ENCODE data around the gene KREMEN2. TPM values are rescaled to one million over a fixed set of nuclear protein-coding genes. Genes with fewer than 3 reads are reported as not detected.
A peak's percentile ranks its signal among the peaks of the same experiment; 100 is the strongest.

The KREMEN2 gene
- total RNA-seq, 4 donors from 2014 or later, result not detected

DNA sequence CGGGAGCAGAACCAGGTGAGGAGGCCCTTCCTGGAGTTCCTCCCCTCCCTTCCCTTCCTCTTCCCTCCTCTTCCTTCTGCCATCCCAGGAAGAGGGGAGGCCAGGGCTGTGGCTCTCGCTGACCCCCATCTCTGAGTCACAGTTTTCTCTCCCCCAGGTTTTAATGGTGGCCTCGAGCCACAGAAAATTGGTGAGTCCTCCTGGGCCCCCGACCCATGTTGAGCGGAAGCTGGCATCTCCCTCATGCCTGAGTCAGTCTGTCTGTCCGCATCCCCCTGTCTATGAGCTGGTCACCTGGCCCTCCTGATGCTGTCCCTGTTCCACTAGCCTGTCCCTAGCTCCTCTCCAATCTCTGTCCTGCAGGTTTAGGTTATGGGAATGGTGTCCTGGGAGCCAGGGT, 35.9 kb downstream of the KREMEN2 start:
- peaks cover 64% of the 10 kb centered on the region for H3K27me3 ChIP-seq
- 75 to 82% methylated on average over 6 of the region's 6 CpGs for WGBS, 2 donors (ENCODE audit: low coverage in 1 of 2)

DNA sequence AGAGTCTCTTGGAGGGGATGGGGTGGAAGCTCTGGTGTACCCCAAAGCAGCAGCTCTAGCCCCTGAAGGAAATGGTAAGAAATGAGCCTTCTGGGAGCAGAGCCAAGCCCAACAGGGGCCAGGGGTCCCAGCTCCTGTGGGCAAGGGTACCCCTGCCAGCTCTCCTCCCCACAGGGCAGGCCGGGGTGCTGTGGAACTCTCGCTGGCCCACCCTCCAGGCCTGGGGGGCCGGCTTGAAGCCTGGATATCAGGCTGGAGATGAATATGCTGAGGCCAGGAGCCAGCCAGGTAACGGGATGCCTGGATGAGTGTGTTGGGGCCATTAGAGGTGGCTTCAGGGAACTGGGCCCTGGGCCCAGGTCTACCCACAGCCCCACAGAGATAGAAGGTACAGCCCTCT, 36.5 kb downstream of the KREMEN2 start:
- WGBS, 2 donors (ENCODE audit: low coverage in 1 of 2), result 76% methylated on average over 2 of the region's 4 CpGs; no CpG with 5 or more reads in 1 of the 2 donors
- no peak overlapping the region for H3K27ac ChIP-seq
- no peaks in the 10 kb centered on the region for H3K36me3 ChIP-seq
- H3K27me3 ChIP-seq, result peaks cover 64% of the 10 kb centered on the region
- H3K4me3 ChIP-seq, result no peak overlapping the region
- H3K9me3 ChIP-seq, result no peaks in the 10 kb centered on the region
- peaks cover 0 to 11% (median 4%) of the 10 kb centered on the region in 3 donors for H3K4me1 ChIP-seq
- TF ChIP-seq EP300 (IDR thresholded peaks at IDR 0.05), result no peak
- ATAC-seq, result no peak

More for the DNA sequence above, 35.9 kb downstream of the KREMEN2 start:
- Histone ChIP-seq H3K9me3 (no peaks in the 10 kb centered on the region), H3K4me3 (no peak overlapping the region), H3K27ac (no peak overlapping the region), H3K36me3 (no peaks in the 10 kb centered on the region), H3K4me1 (peaks cover 0 to 9% (median 2%) of the 10 kb centered on the region in 3 donors)
- ATAC-seq, result no peak
- TF ChIP-seq, protein P1, sequence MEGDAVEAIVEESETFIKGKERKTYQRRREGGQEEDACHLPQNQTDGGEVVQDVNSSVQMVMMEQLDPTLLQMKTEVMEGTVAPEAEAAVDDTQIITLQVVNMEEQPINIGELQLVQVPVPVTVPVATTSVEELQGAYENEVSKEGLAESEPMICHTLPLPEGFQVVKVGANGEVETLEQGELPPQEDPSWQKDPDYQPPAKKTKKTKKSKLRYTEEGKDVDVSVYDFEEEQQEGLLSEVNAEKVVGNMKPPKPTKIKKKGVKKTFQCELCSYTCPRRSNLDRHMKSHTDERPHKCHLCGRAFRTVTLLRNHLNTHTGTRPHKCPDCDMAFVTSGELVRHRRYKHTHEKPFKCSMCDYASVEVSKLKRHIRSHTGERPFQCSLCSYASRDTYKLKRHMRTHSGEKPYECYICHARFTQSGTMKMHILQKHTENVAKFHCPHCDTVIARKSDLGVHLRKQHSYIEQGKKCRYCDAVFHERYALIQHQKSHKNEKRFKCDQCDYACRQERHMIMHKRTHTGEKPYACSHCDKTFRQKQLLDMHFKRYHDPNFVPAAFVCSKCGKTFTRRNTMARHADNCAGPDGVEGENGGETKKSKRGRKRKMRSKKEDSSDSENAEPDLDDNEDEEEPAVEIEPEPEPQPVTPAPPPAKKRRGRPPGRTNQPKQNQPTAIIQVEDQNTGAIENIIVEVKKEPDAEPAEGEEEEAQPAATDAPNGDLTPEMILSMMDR (IDR thresholded peaks at IDR 0.05), result no peak
- TF ChIP-seq POLR2AphosphoS5 (IDR thresholded peaks at IDR 0.05) (no peak), POLR2A (IDR thresholded peaks at IDR 0.05) (no peak), EP300 (IDR thresholded peaks at IDR 0.05) (no peak)

DNA sequence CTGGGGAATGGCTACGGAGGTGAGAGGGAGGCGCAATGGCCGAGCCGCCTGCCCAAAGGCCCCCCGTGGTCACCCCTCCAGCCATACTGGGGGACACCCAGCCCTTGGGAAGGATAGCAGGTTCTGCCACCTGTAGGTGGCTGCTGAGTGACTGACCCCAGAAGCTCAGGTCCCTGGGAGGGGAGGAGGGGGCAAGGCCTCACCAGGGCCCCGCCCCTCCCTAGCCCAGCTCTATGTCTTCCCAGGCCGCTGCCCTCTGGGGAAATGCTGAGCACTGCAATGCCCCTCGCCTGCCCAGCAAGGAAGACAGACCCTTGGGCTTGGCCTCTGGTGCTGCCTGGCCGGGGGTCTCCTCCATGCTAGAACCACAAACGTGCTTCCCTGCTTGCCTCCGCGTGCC, 37.2 kb downstream of the KREMEN2 start:
- H3K36me3 ChIP-seq, result no peaks in the 10 kb centered on the region
- H3K27ac ChIP-seq, result no peak overlapping the region
- H3K4me1 ChIP-seq, result peaks cover 0 to 11% (median 4%) of the 10 kb centered on the region in 3 donors
- no peak for TF ChIP-seq POLR2A (IDR thresholded peaks at IDR 0.05)
- no peak for TF ChIP-seq POLR2AphosphoS5 (IDR thresholded peaks at IDR 0.05)
- TF ChIP-seq, protein P1 (IDR thresholded peaks at IDR 0.05), result no peak
- TF ChIP-seq EP300 (IDR thresholded peaks at IDR 0.05), result no peak
- peaks cover 64% of the 10 kb centered on the region for H3K27me3 ChIP-seq
- H3K4me3 ChIP-seq, result no peak overlapping the region
- WGBS, 2 donors (ENCODE audit: low coverage in 1 of 2), result no CpG with 5 or more reads among the region's 12 CpGs
- no peak for ATAC-seq
- H3K9me3 ChIP-seq, result no peaks in the 10 kb centered on the region

DNA sequence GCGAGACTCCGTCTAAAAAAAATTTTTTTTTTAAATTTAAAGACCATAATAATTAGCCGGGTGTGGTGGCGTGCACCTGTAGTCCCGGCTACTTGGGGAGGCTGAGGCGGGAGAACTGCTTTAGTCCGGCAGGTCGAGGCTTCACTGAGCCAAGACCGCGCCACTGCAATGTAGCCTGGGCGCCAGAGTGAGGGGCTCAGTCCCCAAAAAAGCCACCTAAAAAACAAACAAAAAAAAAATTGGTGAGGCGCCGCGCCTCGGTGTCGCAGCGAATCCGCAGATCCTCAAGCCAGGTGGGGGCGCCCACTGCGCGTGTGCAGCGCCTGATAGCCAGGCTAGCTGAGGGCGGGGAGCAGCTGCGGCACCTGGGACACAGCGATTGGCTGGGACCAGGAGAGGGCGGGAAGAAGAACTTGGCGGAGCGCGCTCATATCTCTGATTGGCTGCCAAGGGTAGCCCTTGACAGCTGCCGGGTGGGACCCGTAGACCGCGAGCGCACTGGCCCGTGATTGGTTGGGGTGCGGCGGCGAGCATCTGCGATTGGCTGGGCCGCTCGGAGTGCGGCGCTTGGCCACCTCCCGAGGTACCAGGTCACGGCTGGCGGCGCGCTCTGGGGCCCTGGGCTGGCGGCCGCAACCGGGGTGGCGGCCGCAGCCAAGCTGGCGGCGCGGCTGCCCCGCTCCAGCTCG, 39.7 kb downstream of the KREMEN2 start:
- H3K27ac ChIP-seq, result peak overlapping the region in 1 of 4 donors; percentile 71
- ATAC-seq, result peak; percentile 99
- no peaks in the 10 kb centered on the region for H3K36me3 ChIP-seq
- WGBS, 2 donors (ENCODE audit: low coverage in 1 of 2), result 2 to 14% methylated on average over 9 to 17 of the region's 58 CpGs
- TF ChIP-seq POLR2A (IDR thresholded peaks at IDR 0.05) (no peak), POLR2AphosphoS5 (IDR thresholded peaks at IDR 0.05) (peak; percentile 58), EP300 (IDR thresholded peaks at IDR 0.05) (no peak)
- TF ChIP-seq, protein P1 (IDR thresholded peaks at IDR 0.05), result peak in 3 of 4 experiments; percentile 38 to 82 (median 52)
- peaks cover 66% of the 10 kb centered on the region for H3K27me3 ChIP-seq
- no peaks in the 10 kb centered on the region for H3K9me3 ChIP-seq
- H3K4me3 ChIP-seq, result peak overlapping the region in 1 of 2 donors; percentile 44
- peaks cover 0 to 11% (median 4%) of the 10 kb centered on the region in 3 donors for H3K4me1 ChIP-seq

DNA sequence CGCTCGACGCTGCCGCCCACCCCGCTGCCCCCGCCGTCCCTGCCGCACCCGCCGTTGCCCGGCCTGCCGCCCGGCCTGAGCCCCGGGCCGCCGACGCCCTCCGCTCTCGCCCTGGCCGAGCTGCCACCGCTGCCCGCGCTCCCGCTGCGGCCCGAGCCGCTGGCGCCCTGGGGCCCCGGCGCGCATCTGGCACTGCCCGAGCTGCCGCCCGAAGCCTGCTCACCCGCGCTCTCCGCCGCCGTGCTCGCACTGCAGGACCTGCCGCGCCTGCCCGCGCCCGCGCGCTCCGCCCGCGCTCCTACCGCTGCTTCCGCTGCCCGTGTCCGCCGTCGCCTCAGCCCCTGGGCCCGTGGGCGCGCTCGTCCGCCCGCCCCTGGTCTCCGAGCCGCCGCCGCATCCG, 40.2 kb downstream of the KREMEN2 start:
- no CpG with 5 or more reads among the region's 67 CpGs for WGBS, 2 donors (ENCODE audit: low coverage in 1 of 2)
- peak; percentile 20 for ATAC-seq
- Histone ChIP-seq H3K4me3 (peak overlapping the region in 1 of 2 donors; percentile 44), H3K4me1 (peaks cover 0 to 11% (median 4%) of the 10 kb centered on the region in 3 donors), H3K36me3 (no peaks in the 10 kb centered on the region), H3K27ac (peak overlapping the region in 1 of 4 donors; percentile 71), H3K9me3 (no peaks in the 10 kb centered on the region), H3K27me3 (peaks cover 68% of the 10 kb centered on the region)
- TF ChIP-seq POLR2AphosphoS5 (IDR thresholded peaks at IDR 0.05) (no peak), EP300 (IDR thresholded peaks at IDR 0.05) (no peak)

DNA sequence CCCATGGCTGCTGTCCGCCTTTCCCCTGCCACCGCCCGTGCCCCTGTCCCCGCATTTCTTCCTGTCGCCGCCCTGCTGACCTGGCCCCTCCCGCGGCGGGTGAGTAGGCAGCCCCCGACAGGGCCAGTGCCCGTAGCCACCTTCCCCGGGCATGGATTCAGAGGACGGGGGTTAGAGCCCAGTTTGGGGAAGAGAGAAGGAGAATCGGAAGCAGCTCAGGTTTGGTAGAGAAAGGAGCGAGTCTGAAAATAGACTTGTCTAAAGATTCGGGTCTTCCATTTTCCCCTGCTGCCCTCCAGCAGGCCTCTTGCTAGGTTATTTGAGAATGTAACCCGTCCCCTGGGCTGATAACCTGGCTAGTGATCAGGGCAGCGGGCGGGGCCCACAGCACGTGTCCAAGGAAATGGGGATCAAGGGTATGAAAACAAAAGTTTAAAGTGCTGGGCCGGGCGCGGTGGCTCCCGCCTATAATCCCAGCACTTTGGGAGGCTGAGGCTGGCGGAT, 40.8 kb downstream of the KREMEN2 start:
- no peak overlapping the region for H3K27ac ChIP-seq
- H3K27me3 ChIP-seq, result peaks cover 69% of the 10 kb centered on the region
- TF ChIP-seq EP300 (IDR thresholded peaks at IDR 0.05), result no peak
- TF ChIP-seq POLR2A (IDR thresholded peaks at IDR 0.05), result no peak
- TF ChIP-seq, protein P1 (IDR thresholded peaks at IDR 0.05), result no peak
- H3K9me3 ChIP-seq, result no peaks in the 10 kb centered on the region
- 0 to 18% methylated on average over 2 to 14 of the region's 25 CpGs for WGBS, 2 donors (ENCODE audit: low coverage in 1 of 2)
- H3K4me1 ChIP-seq, result peaks cover 0 to 11% (median 4%) of the 10 kb centered on the region in 3 donors
- H3K4me3 ChIP-seq, result peak overlapping the region in 1 of 2 donors; percentile 44
- H3K36me3 ChIP-seq, result no peaks in the 10 kb centered on the region
- no peak for ATAC-seq
